ENCODE data around the gene FUOM. TPM values are rescaled to one million over a fixed set of nuclear protein-coding genes. Genes with fewer than 3 reads are reported as not detected.
A peak's percentile ranks its signal among the peaks of the same experiment; 100 is the strongest.
"Not testable (repeated sequence)": the region's sequence is repeated elsewhere in the genome, so short reads cannot be mapped to it uniquely, and the experiment has no call there.

FUOM gene
- polyA plus RNA-seq, 1 donor, result 18.1 TPM

DNA sequence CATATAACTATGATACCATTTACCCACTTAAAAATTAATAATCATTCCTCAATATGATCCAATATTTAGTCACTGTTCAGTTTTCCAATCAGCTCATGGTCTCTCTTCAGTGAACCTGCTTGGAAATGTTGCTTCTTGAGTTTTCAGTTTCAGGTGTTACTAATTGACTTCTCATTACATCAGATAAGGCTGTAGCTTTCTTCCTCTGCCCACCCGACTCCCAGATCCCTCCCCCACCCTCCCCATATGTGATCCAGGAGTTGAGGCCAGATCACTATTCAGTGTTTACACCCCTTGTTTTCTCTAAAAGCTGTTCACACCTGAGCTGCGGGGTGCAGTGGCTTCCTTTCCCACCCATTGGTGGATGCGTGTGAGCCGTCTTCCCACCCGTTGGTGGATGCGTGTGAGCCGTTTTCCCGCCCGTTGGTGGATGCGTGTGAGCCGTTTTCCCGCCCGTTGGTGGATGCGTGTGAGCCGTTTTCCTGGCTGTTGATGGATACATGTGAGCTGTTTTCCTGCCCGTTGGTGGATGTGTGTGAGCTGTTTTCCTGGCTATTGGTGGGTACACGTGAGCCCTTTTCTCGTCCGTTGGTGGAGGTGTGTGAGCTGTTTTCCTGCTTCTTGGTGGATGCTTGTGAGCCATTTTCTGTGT lies 32.9 kb upstream of the FUOM start:
- no peak for DNase-seq

DNA sequence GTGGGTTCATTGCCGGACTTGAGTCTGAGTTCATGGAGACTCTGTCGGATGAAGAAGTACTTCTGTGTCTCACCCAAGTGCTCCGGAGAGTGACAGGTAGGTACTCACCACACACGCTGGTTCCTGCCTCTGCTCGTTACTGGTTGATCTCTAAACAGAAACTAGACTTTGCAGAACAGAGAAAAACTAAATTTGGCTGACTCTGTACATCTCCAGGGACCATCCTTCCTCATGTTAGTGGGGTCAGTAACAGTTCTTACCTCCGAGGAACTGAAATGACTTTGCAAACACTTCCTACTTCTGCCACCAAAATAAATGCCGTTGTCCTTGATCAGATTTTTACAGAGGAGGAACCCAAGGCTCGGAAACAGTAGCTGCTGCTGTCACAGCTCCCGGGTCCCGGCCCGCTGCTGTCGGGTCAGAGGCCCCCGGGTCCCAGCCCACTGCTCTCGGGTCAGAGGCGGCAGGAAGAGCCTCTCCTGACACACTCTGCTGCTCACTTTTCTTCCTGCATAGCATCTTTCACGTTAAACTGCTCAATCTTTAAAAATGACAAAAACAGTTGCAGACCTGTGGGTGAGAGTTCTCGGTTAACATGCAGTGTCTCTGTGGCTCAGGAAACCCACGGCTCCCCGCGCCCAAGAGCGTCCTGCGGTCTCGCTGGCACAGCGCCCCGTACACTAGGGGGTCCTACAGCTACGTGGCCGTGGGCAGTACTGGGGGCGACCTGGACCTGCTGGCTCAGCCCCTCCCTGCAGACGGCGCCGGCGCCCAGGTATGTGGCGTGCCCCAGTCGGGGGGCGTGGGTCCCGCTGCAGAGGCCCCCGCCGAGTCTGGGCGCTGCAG lies 31.4 kb upstream of the FUOM start:
- DNase-seq, result no peak

DNA sequence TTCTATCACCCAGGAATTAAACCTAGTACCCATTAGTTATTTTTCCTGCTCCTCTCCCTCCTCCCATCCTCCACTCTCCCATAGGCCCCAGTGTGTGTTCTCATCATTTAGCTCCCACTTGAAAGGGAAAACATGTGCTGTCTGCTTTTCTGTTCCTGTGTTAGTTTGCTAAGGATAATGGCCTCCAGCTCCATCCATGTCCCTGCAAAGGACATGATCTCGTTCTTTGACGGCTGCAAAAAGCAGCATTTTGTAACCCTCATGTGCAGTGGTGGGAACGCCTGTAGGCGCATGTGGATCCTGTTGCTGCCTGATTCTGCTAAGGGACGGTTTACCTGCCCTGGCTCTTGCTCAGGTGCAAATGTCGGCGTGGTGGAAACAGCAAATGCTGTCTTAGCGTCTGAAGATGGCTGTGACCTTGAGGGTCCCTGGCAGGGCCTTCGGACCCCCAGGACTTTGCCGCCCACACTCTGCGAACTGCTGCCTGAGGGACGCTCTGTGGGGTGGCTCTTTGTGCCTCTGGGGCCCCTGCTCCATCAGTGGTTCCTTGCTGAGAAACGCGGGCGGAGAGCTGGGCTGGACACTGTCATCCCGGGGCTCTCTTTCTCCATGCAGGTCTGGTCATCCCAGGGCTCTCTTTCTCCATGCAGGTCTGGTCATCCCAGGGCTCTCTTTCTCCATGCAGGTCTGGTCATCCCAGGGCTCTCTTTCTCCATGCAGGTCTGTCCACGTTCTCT lies 30.6 kb upstream of the FUOM start:
- DNase-seq, result no peak

DNA sequence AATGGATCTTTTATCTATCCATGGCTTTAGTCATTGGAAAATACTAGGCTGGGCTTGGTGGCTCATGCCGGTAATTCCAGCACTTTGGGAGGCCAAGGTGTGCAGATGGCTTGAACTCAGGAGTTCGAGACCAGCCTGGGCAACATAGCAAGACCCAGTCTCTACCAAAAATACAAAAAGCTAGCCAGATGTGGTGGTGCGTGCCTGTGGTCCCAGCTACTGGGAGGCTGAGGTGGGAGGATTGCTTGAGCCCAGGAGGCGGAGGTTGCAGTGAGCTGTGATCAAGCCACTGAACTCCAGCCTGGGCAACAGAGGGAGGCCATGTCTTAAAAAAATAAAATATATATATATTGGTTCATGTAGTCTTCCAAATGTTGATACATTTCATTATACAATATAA lies 29.1 kb upstream of the FUOM start:
- not testable (repeated sequence) for DNase-seq

DNA sequence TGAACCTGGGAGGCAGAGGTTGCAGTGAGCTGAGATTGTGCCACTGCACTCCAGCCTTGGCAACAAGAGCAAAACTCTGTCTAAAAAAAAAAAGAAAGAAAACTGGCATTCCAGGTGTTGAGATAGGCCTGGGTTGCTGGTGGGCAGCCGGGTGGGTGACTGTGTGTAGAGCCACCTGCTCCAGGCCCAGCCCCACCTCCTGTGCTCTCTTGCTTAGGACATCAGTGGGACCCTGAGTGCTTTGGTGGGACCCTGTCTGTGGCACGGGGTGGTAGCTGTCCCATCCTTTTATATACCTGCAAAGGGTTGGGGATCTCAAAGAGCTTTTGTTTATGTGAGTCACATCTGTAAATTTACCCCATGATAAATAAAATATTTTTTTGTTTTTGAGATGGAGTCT lies 27.4 kb upstream of the FUOM start:
- no peak for DNase-seq

DNA sequence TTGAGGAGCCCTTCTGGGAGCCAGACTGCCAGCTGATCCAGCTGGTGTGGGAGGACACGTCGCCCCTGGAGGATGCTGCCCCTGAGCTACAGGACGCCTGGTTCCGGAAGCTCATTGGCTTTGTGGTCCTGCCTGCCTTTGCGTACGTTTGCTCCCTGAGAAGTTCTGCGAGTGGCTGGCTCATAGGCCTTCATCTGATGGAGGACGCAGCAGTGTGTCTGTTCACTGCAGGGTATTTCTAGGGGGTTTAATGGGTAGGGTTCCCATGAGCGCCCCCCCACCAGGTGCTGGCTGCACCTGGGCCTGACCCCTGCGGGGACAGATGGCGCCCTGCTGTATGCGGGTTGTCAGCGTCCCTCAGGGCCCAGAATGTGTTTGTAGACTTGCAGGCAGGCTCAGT lies 26.3 kb upstream of the FUOM start:
- no peak for DNase-seq

DNA sequence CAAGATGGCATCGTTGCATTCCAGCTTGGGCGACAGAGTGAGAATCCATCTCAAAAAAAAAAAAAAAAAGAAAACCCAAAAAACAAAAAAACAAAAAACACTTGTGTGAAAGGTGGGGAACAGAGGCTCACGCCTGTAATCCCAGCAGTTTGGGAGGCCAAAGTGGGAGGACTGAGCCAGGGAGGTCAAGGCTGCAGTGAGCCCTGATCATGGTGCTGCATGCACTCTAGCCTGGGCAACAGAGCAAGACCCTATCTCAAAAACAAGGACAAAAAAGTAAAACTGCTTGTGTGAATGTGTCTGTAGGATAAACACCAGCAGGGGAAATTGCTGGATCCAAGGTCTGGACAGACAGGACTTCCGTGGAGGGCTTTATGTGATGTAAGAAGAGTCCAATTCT lies 25.7 kb upstream of the FUOM start:
- no peak for DNase-seq

DNA sequence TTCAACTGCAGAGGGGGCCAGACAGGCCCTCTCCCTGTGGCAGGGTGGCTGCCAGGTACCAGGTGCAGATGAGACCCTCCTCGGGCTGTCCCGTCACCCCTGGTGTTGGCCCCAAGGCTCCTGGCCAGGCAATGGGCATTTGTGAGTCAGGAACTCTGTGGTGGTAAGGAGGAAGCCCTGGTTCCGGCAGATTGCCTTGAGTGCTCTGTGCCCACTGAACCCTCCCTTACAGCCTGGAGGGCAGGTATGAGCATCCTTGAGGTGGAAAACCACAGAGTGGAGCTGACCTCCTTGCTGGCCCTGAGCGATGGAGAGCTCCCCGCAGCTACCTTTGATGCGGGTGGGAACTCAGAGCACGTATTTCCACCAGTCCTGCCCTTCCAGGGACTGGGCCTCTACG lies 23.2 kb upstream of the FUOM start:
- DNase-seq, result no peak

DNA sequence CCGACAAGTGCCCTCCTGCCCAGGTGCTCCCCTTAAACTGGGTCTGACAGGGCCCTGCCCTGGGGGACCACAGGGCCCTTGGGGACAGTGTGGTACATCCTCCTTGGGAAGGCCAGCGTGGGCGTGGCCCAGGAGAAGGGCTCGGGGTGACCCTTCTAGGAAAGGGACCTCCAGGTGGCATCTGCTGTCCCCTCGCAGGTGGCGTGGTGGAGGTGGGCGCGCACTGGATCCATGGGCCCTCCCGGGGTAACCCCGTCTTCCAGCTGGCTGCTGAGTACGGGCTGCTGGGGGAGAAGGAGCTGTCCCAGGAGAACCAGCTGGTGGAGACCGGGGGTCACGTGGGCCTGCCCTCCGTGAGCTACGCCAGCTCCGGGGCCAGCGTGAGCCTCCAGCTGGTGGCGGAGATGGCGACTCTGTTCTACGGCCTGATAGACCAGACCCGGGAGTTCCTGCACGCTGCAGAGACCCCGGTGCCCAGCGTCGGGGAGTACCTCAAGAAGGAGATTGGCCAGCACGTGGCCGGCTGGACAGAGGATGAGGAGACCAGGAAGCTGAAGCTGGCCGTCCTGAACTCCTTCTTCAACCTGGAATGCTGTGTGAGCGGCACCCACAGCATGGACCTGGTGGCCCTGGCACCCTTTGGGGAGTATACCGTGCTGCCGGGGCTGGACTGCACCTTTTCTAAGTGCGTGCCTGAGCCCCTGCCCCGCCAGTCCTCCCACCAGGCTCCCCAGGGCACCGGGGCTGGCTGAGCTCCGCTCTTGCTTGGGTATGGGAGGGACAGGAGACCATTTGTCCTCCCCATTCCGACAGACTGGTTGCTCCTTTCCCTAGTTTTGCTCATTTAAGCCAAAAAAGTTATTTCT lies 22.2 kb upstream of the FUOM start:
- DNase-seq, result no peak

DNA sequence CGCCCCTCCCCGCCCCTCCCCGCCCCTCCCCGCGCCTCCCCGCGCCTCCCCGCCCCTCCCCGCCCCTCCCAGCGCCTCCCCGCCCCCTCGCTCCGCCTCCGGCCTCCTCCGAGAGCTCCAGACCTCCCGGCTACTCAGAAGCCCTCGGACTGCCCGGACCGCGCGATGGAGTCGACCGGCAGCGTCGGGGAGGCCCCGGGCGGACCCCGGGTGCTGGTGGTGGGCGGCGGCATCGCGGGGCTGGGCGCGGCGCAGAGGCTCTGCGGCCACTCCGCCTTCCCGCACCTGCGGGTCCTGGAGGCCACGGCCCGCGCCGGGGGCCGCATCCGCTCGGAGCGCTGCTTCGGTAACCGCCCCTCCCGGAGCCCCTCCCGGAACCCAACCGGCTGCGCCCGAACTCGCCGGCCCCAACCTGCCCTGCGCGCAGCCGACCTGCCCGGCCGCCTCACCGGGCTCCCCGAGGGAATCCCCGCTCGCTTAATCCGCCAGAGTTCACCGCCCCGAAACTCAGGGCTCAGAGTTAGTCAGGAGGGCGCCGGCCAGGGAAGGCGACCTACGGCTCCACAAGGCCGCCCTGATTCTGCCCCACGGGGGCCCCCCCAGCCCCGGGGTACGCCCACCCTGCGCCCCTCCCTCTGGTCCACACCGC lies 21.5 kb upstream of the FUOM start, which contains the start of gene PAOX:
TSS of gene PAOX (plus strand) at position 111 of the 649 bp plus-strand sequence. CDS start at position 166, 55 bp downstream.
- DNase-seq, result no peak

DNA sequence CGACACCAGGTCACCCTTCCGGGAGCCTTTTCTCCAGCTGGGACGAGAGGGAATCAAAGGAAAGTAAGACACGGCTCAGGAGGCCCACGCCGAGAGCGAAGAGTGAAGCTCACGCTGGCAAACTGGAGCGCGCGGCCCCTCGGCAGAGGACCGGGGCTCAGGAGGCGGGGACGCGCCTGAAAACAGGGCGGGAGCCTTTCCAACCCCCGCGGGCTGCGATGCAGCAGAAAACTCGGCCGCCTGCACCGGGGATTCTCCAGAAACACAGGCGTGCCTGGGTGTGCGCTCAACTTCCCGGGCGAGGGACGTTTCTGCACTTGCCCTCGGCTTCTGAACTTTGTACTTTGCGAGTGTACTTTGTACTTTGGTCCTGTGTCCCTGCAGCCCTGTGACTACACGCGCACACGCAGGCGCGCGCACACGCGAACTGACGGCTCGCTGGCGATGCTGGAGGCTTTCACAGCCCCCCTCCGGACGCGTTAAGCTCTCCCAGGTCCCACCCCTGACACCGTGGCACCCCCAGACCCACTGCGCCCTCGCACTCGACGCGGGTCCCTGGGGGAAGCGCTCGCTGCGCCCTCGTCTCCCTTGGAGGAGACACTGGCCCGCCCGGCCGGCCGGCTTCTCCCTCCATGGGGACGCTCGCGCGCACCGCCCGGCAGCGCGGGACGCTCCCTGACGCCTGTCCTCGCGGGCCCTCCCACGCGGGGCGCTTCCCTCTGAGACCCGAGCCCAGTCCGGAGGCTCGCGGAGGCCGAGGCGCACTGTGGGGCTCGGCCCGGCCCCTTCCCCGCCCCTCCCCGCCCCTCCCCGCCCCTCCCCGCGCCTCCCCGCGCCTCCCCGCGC lies 20.7 kb upstream of the FUOM start:
- DNase-seq, result no peak

DNA sequence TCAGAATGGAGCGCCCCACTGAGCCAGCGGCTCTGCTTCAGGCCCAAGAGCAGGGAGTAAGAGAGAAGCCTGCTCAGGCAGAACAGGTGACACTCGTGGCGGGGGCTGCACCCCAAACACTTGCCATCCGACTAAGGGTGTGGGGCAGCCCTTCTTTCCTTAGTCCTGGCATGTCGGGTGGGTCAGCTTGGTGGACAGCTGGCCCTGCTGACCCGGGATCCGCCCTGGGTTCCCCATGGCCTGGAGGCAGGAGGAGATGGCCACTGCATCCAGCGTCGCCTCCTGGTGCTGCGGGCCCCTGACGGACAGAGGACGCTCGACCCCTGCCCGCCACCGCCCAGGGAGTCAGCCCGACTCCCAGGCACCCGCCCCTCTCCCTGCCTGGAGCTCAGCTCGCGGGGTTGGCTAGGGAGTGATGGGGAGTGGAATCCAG lies 20.0 kb upstream of the FUOM start:
- DNase-seq, result no peak

DNA sequence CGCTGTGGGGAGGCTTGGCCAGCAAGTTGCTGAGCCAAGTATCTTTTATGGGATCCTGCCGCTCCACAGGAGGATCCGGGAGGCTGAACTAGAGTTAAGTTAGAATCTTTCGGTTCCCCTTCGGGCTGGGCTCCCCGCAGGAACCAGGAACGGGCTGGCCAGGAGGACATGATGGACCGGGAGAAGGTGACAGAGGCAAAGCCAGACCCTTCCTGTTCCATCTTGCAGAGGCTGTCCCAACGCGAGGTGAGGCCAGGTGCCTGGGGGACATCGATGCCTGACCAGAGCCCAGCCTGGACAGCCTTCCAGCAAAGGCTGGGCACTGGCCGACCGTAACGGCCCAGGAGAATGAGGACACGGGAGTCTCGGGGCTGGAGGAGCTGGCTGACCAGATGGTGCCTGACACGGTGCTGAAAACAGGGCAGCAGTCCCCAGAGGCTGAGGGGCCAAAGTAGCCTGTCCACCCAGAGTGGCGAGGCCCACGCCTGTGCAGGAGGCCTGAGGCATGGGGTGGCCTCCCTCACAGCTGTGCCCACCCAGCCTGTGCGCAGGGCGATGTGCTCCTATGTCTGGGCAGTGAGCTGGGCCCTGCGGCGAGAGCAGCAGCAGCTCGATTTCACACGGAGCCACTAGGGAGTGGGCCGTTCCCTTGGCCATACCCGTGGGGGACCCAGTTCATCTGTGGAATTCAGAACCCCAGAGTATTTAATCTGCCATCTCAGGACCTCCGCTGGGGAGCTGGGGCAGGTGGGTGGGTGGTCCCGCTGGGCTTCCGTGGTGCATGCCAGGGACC lies 19.4 kb upstream of the FUOM start:
- no peak for DNase-seq

DNA sequence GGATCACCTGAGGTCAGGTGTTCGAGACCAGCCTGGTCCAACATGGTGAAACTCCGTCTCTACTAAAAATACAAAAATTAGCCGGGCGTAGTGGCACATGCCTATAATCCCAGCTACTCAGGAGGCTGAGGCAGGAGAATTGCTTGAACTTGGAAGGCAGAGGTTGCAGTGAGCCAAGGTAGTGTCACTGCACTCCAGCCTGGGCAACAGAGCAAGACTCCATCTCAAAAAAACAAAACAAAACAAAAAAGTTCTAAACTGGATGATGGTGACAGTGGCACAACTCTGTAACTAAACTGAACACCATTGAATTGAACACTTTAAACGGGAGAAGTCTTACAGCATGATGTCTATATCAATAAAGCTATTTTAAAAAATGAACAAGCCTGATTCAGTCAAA lies 18.4 kb upstream of the FUOM start:
- DNase-seq, result not testable (repeated sequence)

DNA sequence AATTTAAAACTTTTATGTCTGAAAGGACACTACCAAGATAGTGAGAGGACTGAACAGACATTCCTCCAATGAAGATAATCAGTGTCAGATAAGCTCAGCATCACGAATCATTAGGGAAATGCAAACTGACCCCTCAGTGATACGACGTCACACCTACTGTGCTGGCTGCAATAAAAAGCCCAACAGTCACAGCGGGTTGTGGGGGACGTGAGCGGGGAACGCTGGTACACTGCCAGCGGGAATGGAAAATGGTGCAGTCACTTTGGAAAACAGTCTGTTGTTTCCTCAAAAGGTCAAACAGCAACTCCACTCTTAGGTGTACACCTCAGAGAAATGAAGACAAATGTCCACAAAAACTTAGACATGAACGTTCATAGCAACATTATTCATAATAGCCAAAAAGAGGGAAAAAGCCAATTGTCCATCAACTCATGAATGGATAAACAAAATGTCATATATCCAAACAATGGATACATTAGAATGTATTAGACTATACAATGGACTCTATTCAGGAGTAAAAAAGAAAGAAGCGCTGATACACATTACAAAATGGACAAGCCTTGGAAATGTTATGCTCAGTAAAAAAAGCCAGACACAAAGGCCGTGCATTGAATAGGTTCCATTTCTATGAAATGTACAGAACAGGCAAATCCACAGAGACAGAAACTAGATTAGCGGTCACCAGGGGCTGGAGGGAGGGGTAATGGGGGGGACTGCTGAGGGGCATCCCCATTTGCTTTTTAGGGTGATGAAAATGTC lies 17.7 kb upstream of the FUOM start:
- DNase-seq, result no peak

DNA sequence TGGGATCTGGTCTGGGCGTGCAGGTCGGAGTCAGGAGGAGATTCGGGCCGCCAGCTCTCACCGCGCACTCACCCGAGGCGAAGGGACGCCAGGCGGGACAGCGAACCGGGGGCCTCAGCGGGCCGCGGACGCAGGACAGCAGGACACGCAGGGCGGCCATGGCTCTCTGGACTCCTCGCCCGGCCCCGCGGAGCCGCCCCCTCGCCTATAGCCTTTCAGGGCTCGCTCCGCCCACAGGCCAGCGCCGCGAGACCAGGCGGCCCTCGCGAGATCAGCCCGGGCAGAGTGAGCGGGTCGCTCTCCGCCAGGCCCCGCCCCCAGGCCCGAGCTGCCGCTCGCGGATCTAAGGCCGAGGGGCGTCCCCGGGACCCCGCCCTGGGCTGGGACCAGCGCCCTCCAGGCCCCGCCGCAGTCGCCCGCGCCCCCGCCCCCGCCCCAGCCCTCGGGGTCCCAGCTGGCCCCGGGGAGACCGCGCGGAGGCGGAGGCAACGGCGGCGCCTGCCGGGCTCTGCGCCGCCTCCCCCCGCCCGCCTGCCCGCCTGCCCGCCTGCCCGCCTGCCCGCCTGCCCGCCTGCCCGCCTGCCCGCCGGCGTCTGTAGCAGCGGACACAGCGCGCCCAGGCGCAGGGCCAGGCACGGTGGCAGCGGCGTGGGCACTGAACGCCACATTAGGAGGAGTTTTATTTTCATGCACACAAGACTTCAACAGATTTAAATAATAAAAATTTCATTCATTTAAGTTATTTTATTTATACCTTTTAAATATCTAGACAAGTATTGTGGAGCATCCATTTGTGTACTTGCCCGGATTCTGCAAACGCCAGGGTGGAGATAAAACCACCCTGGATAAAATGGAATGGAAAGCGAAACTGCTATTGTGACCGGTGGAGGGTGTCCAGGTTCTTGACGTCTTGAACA lies 15.6 kb upstream of the FUOM start, which contains the start of gene ECHS1:
TSS of gene ECHS1 (minus strand) at position 181 of the 917 bp plus-strand sequence. CDS start at position 160, 21 bp downstream.
- peak; percentile 92 for DNase-seq

DNA sequence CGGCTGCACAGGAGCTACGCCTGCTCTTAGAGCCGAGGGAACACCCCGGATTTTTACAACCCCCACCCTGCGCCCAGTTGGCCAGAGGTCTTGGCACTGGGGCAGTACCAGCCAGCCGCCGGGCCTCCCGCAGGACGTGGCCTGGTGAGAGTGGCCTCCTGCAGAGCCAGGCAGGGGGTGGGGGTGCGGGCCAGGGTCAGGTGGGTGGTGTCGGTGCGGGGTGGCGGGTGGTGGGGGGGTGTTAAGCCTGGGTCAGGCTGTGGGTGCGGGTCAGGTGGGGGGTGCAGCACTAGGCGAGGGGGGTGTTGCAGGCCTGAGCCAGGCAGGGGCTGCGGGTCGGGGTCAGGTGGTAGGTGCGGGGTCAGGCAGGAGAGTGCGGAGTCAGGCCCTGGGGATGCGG lies 14.7 kb upstream of the FUOM start:
- no peak for DNase-seq
